GM19455 (cell line): ENCODE results near the gene TSEN34.
"Not testable (repeated sequence)": the region's sequence is repeated elsewhere in the genome, so short reads cannot be mapped to it uniquely, and the experiment has no call there.

Experiments
- ATAC-seq: cut with Tn5 transposase; IDR thresholded peaks from one replicate; pipeline ENCODE4 v1.9.1; 2021; ENCODE audit not compliant: unreplicated experiment

Gene TSEN34

DNA sequence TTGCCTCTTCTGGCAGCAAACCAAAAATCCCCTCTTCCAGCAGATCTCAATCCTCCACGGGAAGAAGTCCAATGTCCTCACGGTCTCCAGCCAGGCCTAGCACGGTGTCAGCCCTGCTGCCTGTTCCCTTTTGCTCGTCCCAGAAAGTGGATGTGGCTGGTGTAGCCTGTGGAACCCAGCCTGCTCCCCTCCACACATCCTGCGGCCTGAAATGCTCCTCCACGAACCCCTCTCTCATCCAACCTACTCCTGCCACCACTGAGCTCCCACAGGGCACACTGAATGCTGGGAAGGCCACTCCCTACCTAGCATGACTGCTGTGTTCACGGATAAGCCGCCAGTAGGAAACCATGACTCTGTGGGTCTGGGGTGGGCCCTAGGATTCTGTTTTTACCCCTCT is 4.8 kb upstream of the TSEN34 start:
- no peak for ATAC-seq

DNA sequence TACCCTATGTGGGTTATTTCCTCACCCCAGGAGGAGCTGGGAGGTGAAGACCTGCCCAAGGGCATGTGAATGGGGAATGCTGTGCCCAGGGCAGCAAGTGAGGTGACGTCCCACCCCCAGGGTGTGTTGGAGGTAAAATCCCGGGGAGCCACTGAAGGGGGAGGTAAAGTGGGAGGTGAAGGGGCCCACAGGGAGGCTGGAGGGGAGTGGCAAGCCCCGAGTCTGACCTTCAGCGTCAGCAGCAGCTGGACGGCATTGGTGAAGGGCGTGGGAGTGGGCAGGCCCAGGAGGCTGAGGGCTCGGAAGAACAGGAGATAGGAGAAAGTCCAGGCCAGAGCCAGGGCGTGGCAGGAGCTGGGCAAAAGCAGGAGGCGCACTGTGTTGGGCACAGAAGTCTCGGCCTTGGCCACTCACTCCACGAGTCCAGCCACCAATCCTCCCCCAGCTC is 4.2 kb upstream of the TSEN34 start:
- ATAC-seq = no peak

DNA sequence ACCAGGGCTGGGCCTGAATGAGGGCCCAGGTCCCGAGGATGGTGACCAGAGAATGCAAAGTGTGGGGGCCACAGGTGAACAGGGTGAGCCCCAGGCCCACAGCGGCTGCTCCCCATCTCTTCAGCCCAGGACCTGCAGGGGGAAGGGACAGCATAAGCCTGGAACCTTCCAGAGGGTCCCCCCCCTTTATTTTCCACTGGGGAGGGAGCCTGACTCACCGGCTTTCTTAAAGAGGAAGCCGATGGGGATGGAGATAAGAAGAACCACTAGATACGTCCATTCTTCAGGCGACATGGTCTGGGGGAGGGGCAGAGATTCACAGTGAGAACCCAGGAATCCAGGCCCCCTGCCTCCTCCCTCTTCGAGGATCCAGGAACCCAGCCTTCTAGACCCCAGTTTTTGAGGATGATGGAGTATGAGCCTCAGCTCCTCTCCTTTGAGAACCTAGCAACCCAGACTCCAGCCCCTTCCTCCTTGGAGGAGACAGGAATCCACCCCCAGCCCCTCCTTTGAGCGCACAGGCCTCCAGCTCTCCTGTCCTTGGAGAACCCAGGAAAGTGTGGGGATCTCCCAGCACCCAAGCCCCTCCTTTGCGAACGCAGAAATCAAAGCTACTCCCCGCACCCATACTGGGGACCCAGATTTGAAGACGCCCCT is 2.8 kb upstream of the TSEN34 start:
- ATAC-seq = no peak

DNA sequence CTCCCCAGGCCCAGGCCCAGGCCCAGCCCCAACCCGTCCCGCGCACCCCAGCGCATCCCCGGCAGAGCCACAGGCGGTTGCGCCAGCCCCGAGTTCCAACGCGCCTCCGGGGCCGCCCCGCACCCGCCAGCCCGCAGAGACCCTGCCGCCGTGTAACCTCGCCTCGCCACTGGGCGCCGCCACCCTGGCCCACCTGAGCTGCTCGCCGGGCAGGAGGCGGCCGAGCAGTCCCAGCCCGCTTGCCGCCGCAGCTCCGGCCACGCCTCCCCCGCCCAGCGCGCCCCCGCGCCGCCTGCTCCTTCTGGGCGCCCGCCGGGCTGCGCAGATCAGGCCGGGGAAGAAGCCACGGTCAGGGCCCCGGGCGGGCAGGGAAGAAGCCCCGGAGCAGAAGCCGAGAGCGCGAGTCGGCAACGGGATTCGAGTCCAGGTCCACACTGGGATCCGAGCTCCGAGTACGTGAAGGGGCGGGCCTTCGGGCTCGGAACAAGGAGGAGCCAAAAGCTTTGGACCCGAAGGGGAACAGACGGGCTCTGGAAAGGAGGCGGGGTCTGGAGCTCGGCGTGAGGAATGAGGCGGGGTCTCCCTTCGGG is 1.9 kb upstream of the TSEN34 start, which contains the start of gene MBOAT7:
MBOAT7 (minus strand) TSS at position 436 of the 590 bp plus-strand sequence. CDS start 1,072 bp downstream, outside the sequence.
- ATAC-seq = peak; percentile 20

DNA sequence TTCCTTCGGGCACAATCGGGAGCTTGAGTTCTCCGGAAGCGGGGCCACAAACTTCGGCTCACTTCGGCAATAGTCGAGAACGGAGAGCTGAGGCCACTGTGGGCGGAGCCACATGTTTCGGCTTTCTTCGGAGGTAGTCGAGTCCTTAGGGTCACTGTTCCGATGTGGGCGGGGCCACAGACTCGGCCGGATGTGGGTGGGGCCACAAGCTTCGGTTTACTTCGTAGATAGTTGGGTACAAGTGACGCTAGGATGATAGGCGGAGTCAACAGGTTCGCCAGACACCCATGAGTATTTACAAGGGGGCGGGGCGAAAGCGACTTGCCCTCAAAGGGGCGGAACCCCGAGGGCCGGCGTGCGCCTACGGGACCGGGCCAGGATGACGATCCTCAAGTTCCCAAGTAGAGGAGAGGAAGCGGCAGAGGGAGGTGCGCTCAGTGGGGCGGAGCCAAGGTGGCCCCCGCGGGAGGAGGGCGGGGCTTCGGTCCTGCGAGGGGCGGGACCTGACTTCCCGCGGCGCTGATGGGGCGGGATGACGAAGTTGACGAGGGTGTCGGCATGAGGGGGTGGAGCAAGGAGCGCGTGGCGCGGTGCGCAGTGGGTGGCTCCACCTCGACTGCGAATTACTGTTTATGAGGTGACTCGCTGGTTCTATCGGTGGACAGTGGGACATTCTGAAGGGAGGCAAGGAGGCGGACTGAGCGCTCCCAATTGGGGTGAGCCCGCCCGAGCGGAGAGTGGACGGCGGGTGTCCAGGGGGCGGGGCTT is 1.2 kb upstream of the TSEN34 start:
- peak; percentile 48 for ATAC-seq

DNA sequence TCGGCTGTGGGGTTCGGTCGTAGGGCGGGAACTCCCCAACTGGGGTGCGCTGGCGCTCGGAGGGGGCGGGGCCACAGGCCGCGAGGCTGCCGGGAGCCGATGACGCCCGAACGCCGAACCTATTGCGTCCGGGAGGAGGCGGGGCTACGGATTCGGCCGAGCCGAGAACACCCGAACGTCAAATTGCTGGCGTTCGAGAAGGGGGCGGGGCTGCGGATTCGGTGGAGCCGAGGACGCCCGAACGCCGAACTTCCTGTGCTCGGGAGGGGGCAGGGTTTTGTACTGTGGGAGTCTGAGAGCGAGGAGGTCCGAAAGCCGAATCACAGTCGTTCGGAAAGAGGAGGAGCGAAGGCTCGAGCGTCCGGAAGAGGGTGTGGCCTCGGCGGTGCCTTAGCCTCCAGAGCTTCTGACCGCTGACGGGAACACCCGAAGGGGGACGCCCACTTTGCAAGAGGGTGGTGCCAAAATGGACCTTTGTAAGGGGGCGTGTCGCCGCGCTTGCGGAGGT is 551 bp upstream of the TSEN34 start:
- peak; percentile 45 for ATAC-seq

DNA sequence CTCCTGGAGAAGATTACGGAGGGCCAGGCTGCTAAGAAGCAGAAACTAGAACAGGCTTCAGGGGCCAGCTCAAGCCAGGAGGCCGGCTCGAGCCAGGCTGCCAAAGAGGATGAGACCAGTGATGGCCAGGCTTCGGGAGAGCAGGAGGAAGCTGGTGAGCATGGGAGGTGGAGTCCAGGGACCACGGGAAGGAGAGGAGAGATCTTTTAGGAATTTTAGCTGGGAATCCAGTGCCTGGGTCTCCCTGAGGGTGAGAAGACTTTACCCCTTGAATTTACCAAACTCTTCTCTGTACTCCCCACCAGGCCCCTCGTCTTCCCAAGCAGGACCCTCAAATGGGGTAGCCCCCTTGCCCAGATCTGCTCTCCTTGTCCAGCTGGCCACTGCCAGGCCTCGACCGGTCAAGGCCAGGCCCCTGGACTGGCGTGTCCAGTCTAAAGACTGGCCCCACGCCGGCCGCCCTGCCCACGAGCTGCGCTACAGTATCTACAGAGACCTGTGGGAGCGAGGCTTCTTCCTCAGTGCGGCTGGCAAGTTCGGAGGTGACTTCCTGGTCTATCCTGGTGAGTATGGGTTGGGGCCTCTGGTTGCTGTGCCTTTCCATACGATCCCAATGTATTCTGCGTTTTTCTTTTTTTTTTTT is 824 bp downstream of the TSEN34 start:
- ATAC-seq = no peak

DNA sequence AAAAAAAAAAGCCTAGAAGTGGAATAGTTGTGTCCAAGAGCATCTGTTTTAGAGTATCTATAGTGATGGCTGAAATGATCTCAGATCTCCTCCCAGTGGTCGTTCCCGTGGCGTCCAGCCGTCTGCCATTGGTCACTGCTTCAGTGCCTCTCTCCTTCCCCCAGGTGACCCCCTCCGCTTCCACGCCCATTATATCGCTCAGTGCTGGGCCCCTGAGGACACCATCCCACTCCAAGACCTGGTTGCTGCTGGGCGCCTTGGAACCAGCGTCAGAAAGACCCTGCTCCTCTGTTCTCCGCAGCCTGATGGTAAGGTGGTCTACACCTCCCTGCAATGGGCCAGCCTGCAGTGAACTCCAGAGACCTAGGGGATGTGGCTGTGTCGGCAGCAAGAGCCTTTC is 1.9 kb downstream of the TSEN34 start:
- ATAC-seq = no peak

DNA sequence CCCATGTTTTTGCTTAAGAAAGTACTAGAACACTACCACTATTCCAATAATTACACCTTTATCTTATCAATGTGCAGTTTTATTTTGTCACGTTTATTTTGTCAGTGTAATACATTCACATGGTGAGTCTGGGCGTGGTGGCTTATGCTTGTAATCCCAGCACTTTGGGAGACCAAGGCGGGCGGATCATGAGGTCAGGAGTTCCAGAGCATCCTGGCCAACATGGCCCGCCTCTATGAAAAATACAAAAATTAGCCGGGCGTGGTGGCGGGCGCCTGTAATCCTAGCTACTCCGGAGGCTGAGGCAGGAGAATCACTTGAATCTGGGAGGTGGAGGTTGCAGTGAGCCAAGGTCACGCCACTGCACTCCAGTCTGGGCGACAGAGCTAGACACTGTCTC is 3.4 kb downstream of the TSEN34 start:
- ATAC-seq = not testable (repeated sequence)

DNA sequence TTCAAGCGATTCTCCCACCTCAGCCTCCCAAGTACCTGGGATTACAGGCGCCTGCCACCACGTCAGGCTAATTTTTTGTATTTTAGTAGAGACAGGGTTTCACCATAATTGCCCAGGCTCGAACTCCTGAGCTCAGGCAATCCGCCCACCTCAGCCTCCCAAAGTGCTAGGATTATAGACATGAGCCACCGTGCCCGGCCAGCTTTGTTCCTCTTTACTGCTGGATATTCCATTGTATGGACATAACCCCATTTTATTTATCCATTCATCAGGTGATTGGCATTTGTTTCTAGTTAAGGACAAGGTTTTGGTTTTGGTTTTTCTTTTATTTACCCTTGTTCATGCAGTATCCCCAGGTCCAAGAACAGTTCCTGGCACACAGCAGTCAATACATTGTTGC is 5.4 kb downstream of the TSEN34 start:
- ATAC-seq = no peak

DNA sequence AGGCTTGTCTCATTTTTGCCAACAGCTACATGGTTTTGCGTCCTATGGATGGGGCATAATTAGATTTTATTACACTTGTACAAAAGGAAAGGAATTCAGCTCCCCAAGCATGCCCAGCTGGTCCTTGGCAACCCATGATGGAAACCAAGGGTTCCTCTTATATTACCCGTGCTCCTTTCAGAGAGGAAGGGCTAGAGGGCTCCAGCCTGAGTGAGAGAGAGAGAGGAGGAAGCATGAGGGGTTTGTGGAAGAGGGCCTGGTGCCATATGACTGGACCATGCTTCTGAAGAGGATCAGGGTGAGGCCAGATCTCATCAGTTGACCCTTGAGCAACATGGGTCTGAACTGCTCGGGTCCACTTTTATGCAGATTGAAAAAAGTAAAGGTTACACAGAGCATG is 6.0 kb downstream of the TSEN34 start:
- ATAC-seq = no peak

DNA sequence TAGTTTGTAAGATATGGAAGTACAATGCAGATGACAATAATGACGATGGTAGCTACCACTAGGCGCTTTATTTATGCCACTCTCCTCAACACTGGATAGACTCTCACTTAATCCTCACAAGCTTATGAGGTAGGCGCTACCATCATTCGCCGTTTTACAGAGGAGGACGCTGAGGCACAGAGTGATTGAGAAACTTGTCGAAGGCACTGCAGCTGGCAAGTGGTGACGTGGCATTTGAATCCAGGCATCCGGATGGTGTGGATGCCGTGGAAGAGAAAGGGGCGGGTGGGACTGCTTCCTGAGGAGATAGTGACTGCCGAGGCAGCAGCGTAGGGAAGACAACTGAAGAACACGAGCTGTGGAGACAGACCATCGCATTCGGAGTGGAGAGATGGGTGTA is 8.3 kb downstream of the TSEN34 start:
- no peak for ATAC-seq

DNA sequence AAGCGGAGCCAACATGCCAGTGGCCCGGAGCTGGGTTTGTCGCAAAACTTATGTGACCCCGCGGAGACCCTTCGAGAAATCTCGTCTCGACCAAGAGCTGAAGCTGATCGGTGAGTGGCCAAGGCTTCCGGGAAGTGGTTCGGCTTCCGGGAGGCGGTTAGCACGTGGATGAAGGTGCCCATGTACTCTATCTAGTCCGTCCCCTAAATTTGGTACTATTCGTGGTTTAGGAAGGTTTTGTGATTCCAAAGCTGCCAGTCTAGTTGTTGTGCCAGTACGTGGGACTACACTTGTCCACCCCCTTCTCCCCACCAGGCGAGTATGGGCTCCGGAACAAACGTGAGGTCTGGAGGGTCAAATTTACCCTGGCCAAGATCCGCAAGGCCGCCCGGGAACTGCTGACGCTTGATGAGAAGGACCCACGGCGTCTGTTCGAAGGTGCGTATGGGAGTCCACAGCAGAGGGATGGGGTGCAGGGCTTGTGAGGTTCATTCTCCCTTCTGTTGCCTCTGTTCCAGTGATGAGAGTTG is 10.1 kb downstream of the TSEN34 start:
- ATAC-seq = no peak

DNA sequence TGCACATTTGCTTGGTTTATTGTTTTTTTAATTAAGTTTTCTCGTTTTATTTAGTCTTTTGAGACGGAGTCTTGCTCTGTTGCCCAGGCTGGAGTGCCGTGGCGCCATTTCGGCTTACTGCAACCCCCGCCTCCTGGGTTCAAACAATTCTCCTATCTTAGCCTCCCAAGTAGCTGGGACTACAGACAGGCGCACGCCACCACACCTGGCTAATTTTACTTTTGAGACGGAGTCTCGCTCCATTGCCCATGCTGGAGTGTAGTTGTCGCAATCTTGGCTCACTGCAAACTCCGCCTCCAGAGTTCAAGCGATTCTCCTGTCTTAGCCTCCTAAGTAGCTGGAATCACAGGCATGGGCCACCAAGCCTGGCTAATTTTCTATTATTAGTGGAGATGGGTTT is 10.9 kb downstream of the TSEN34 start:
- ATAC-seq = no peak

DNA sequence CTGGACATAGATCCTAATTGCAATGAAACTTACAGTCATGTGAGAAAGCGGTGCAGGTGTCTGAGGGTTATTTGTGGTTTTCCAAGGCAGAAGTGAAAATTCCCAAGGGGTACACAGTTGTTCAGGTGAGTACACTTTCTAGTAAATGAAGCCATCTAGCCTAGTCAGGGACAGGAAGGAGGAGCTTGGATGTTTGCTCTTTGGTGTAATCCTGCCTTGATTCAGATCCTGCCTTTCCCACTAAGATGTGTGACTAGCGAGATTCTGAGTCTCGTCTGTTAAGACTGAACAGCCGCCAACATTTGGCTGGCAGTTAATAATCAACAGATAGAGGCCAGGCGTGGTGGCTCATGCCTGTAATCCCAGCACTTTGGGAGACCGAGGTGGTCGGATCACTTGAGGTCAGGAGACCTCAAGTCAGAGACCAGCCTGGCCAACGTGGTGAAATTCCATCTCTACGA is 12.1 kb downstream of the TSEN34 start:
- no peak for ATAC-seq

DNA sequence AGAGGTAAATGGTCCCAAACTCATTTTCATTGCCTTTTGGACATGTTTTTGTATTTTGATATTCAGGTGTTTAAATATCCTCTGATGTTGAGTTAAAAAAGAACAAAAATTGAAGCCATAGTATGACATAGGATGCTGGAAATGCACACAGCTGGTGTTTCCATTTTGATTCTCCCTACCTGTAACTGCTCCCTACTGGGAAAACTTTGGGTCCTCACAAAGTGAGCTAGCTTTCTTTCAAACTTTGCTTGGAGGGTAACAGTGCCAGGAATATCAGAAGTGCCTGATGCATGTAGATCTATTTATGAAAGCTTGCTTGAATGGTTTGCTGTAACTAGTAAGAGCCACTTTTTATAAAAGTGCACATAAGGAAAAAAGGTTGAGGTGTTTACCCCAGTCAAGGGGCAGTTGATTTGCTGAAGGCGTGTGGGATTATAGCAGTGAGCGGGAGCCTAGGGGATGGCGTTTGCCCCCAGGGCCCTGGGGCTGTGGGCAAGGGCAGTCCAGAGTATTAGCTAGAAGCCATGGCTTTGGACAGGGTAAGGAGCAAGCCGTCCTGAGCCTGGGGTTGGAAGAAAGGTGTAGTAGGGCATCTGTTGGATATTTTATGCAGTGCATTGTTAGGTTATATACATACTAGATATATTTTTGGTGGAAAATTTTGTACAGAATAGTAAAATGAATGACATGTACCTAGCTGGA is 13.8 kb downstream of the TSEN34 start:
- ATAC-seq = no peak

DNA sequence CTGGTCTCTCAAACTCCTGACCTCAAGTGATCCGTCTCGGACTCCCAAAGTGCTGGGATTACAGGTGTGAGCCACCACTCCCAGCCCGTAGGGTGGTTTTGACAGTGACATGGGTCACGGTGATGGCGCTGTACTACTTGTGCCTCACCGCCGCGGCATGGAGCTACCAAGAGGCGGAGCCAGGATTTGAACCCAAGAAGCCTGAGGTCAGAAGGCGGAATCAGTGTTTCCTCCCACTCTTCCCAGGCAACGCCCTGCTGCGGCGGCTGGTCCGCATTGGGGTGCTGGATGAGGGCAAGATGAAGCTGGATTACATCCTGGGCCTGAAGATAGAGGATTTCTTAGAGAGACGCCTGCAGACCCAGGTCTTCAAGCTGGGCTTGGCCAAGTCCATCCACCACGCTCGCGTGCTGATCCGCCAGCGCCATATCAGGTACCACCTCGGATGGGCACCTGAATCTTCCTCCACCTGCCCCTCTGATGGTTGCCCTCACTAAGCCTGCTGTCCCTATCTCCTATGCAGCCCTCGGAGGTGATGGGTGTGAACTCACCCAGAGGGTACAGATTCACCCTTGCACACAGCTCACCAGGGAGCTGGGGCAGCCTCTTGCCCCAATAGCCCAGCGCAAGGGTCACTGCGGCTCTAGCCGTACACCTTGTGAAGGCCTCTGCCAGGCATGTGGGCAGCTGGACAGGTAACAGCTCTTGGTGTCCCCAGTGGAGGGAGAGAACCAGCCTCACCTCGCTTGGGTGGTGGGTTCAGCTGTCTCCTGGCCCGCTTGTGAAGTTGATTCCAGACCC is 15.1 kb downstream of the TSEN34 start:
- no peak for ATAC-seq

DNA sequence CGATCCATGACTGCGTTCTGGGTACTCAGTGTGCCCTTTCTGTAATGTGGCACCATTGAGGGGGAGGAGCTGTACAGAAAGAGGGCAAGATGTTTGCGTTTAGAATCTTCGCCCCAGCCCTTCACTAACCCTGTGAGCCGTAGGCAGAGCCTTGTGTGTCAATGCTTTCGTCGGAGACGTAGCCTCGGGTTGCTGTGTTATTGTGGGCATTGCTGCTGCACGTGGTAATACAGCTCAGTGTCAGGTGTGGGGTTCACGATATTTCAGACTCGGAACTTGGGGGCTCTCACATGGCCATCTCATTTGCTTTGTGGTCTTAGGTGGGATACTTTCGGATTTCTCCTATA is 15.7 kb downstream of the TSEN34 start:
- no peak for ATAC-seq

DNA sequence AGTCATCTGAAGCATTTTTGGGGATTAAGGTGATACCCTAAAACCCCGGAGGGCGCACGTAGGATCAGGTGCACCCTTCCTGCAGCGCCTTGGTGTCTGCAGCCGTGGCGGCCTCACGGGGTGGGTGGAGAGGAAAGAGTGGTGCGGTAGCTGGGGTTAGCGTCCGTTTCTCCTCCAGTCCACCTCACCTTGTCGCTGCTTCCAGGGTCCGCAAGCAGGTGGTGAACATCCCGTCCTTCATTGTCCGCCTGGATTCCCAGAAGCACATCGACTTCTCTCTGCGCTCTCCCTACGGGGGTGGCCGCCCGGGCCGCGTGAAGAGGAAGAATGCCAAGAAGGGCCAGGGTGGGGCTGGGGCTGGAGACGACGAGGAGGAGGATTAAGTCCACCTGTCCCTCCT is 16.1 kb downstream of the TSEN34 start:
- not testable (repeated sequence) for ATAC-seq

DNA sequence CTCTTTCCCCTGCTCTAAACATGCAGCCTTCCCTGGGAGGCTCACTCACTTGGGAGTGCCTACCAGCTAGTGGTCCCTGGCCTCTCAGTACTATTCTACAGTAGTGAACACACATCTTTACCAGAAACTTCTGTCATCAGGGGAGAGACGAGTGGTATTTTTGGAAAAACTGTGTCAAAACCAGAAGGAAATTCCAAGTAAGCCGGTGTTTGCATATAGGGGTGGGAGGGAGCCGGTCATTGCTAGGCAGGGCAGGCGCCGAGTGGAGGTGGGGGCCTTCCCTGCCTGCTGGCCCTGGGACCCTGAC is 16.5 kb downstream of the TSEN34 start:
- no peak for ATAC-seq
